HG02763 (cell line): ENCODE measurements around the gene CAMKMT.
"Not testable (repeated sequence)": the region's sequence is repeated elsewhere in the genome, so short reads cannot be mapped to it uniquely, and the experiment has no call there.

Source experiments
- ATAC-seq: cut with Tn5 transposase; IDR thresholded peaks from one replicate; pipeline ENCODE4 v1.9.1; 2021; ENCODE audit warnings: mild to moderate bottlenecking, moderate library complexity; ENCODE audit not compliant: unreplicated experiment

Gene CAMKMT

GRCh38 chr2:44360749-44361329, 908 bp upstream of the CAMKMT start:
- no peak for ATAC-seq

GRCh38 chr2:44362207-44363015, 664 bp downstream of the CAMKMT start:
- no peak for ATAC-seq

- ATAC-seq = no peak
Observed at GRCh38 chr2:44364604-44365003, 2.9 kb downstream of the CAMKMT start.

GRCh38 chr2:44367591-44367990, 5.8 kb downstream of the CAMKMT start:
- no peak for ATAC-seq

- ATAC-seq = no peak
Observed at GRCh38 chr2:44369392-44369791, 7.6 kb downstream of the CAMKMT start.

- no peak for ATAC-seq
Observed at GRCh38 chr2:44371445-44371844, 9.7 kb downstream of the CAMKMT start.

GRCh38 chr2:44372246-44372645, 10.5 kb downstream of the CAMKMT start:
- ATAC-seq = no peak

- no peak for ATAC-seq
Observed at GRCh38 chr2:44377486-44377885, 15.7 kb downstream of the CAMKMT start.

- ATAC-seq = not testable (repeated sequence)
Observed at GRCh38 chr2:44385226-44385625, 23.5 kb downstream of the CAMKMT start.

GRCh38 chr2:44388877-44389276, 27.1 kb downstream of the CAMKMT start:
- ATAC-seq = no peak

- no peak for ATAC-seq
Observed at GRCh38 chr2:44389895-44390294, 28.1 kb downstream of the CAMKMT start.

- no peak for ATAC-seq
Observed at GRCh38 chr2:44392338-44392943, 30.7 kb downstream of the CAMKMT start.

- no peak for ATAC-seq
Observed at GRCh38 chr2:44397447-44398175, 35.9 kb downstream of the CAMKMT start.

GRCh38 chr2:44398243-44398897, 36.6 kb downstream of the CAMKMT start:
- ATAC-seq = no peak

- ATAC-seq = no peak
Observed at GRCh38 chr2:44420725-44421124, 59.0 kb downstream of the CAMKMT start.

GRCh38 chr2:44424211-44424610, 62.5 kb downstream of the CAMKMT start:
- ATAC-seq = no peak

GRCh38 chr2:44429034-44429433, 67.3 kb downstream of the CAMKMT start:
- ATAC-seq = no peak

- ATAC-seq = no peak
Observed at GRCh38 chr2:44430342-44430741, 68.6 kb downstream of the CAMKMT start.

- no peak for ATAC-seq
Observed at GRCh38 chr2:44433895-44434294, 72.1 kb downstream of the CAMKMT start.

GRCh38 chr2:44441200-44441599, 79.5 kb downstream of the CAMKMT start:
- ATAC-seq = no peak

- no peak for ATAC-seq
Observed at GRCh38 chr2:44442019-44442418, 80.3 kb downstream of the CAMKMT start.
